GM18499 (cell line): ENCODE results near the gene RPS14.
"Not testable (repeated sequence)": the region's sequence is repeated elsewhere in the genome, so short reads cannot be mapped to it uniquely, and the experiment has no call there.

Experiments
- ATAC-seq: cut with Tn5 transposase; IDR thresholded peaks from one replicate; pipeline ENCODE4 v1.9.1; 2021; ENCODE audit warnings: moderate number of reproducible peaks; ENCODE audit not compliant: insufficient read depth, unreplicated experiment

RPS14 gene

DNA sequence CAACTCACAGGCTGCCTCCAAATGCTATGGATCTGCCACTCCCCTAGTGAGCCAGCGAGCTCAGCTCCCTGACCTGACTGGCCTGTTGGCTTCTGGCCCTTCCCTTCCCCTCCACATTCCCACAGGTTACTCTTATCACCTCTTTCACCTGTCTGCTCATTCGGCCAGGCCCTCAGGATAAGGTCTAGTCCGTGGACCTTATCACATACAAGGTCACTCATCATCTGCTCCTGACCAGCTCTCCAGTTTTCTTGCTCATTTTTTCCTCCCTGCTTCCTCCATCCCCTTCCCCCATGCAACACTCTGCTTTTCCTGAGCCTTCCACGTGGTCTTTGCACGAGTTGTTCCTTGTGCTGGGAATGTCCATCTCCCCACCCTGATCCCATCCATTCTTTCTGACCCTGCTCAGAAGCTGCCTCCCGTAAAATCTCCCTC is 32.5 kb upstream of the RPS14 start:
- ATAC-seq = no peak

DNA sequence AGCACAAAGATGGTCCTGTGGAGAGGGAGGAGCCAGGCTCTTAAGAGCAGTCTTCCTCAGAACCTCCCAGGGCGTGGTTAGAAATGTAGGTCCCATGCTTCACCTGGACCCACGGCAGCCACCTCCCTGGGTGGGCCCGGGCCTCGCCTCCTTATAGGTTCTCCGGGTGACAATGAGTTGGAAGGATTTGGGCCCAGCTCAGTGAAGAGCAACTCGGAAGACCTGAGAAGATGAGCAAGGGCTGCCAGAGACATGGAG is 32.1 kb upstream of the RPS14 start:
- ATAC-seq = no peak

DNA sequence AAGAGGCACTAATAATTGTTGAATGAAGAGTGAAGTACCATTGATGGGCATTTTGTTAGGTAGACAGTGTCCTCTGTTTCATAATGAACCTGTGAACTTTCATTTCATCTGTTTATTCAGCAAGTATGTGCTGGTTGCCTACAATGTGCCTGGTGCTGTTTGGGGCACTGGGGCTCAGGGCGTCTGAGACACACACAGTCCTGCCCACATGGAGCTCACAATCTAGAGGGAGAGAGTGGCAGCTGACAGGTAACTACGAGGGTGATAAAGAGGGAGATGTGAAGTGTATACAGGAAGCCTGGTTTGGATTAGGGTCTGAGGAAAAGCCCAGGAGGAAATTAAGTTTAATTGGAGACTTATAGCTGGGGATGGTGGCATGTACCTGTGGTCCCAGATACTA is 29.9 kb upstream of the RPS14 start:
- no peak for ATAC-seq

- ATAC-seq = not testable (repeated sequence)
These were observed 27.0 kb upstream of the RPS14 start for GRCh38 chr5:150476568-150476967.

DNA sequence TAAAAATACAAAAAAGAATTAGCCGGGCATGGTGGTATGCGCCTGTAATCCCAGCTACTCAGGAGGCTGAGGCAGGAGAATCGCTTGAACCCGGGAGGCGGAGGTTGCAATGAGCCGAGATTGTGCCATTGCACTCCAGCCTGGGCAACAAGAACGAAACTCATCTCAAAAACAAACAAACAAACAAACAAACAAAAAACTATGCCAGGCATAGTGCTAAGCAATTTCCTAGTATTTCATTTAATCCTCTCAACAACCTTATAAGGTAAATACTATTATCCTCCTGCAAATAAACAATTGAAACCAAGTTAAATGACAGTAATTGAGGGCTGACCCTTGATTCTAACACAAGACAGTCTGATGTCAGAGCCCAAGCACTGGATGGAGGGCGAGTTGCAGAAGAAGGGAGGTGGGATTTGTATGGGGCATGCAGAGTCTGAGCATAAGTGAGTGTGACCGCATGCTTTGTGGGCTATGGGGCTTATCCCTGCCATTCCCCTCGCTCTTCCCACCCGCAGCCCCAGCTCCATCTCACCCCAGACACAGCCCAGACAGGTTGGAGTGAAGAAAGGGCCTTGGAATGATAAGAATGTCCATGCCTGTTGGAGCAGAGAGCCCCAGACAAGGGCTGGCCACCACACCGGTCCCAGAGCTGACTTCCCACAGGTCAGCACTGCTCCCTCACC is 24.3 kb upstream of the RPS14 start:
- no peak for ATAC-seq

DNA sequence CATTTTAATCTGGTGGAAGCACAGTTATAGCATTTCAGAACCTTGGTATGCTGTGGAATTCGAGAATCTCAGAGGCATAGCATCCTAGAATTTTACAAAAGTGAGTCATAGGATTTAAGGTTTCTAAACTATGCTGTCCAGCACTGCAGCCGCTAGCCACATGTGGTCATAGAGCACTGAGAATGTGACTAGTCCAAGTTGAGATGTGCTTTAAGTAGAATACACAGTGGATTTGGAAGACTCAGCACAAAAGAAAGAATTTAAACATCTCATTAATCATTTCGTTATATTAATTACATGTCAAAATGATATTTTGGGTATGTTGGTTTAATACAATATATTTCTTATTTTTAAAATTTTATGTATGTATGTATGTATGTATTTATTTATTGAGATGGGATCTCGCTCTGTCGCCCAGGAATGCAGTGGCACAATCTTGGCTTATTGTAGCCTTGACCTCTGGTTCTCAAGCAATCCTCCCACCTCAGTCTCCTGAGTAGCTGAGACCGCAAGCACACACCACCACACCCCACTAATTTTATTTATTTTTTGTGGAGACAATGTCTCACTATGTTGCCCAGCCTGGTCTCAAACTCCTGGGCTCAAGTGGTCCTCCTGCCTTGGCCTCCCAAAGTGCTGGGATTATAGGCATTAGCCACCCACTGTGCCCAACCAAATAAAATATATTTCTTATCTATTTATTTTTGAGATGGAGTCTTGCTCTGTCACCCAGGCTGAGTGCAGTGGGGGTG is 20.4 kb upstream of the RPS14 start:
- ATAC-seq = no peak

- no peak for ATAC-seq
These were observed 18.7 kb upstream of the RPS14 start for GRCh38 chr5:150468206-150468605.

DNA sequence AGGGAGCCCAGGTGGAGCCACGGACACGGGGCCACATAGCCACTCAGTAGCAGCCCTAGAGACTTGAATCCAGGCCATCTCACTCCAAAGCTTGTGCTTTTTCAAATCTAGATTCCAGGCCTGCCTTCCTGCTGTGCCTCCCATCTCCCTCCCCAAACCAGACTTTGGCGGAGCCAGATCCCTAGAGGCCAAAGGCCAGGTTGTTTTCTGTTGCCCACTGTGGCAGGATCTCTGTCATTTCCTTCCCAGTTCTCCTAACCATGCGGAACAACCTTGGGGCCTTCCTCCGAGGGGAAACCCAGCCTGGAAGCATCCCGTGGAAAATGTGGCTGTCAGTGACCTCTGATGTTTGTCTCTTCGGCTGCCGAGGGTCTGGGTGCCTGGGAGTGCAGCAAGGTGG is 16.4 kb upstream of the RPS14 start:
- ATAC-seq = no peak

DNA sequence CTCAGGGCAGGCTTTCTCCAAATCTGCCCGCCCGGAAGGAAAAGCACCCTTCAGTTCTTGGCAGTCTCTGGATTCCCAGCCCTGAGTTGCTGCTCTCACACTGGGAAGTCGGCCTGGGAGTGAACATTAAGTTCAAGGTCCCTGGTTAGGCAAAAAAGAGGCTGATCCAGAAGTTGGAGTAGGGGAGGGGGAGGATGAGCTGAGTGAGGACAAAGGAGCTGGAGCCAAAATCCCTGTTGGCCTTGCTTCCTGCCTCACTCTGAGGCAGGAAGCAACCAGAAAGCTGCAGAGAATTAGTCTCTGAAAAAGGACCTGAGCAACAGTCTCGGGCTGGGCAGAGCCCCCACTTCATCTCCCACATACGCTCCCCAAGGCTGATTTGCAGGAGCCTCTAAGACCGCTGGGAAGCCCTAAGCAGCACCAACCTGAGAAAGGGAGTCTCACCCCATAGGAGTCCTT is 15.0 kb upstream of the RPS14 start:
- no peak for ATAC-seq

DNA sequence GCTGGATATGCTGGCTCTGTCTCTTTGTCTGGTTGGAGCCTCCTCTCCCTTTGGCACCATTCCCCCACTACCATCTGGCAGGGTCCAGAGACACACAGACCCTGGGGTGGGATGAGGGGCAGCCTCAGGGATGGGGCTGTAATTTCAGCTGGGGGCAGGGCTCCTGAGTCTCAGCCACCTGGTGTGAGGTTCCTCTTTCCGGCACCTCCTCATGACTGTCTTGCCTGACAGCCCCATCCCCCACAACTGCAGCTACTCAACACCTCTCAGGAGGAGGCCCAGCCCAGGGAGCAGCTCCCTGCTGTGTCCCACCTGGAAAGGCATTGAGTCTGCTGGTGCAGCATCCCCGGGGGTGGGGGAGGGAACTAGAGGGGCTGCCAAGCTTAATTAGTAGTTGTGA is 11.7 kb upstream of the RPS14 start:
- ATAC-seq = peak; percentile 72

GRCh38 chr5:150460781-150461180 is 11.2 kb upstream of the RPS14 start:
- no peak for ATAC-seq

DNA sequence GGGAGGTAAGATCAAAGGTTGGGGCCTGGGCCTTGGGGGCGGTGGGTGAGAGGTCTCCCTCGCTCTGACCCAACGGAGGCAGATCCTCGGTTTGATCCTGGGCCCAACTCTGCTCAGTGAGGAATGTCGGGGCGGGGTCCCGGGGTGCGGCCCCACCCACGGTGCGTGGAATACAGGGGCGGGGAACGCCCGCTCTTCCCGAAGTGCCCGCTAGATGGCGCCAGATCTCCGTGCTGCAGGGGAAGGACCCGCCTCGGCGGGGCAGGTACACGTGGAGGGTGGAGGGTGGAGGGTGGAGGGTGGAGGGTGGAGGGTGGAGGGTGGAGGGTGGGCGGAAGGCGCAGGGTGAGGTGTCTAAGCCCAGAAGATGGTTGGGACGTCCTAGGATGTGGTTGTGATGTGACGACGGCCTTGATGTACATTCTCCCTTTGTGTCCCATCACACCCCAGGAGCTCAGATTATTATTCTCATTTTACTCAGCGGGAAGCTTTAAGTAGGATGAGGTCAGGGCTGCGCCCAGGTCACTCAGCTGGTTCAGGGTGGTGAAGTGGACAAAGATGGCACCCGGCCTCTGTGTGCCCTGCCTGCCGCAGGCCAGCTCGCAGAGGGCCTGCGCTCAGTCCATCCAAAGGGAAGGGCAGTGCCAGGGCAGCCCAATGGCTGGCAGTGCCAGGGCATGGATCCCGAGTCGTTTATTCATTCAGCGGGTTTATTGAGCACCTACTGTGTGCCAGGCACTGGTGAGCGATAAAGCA is 9.4 kb upstream of the RPS14 start:
- ATAC-seq = no peak

GRCh38 chr5:150457562-150458240 is 8.2 kb upstream of the RPS14 start:
- no peak for ATAC-seq

GRCh38 chr5:150457121-150457520 is 7.6 kb upstream of the RPS14 start:
- no peak for ATAC-seq

- no peak for ATAC-seq
These were observed 5.1 kb upstream of the RPS14 start for GRCh38 chr5:150454492-150455229.

DNA sequence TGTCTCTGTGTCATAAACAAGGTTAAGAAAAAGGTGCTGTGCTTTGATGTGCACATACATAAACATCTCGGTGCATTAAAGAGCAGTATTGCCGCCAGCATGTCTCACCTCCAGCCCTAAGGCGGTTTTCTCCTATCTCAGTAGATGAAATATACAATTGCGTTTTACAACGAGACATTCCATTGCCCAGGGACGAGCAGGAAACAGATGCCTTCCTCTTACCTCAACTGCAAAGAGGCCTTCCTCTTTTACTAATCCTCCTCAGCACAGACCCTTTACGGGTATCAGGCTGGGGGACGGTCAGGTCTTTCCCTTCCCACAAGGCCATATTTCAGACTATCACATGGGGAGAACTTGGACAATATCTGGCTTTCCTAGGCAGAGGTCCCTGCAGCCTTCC is 4.5 kb upstream of the RPS14 start:
- not testable (repeated sequence) for ATAC-seq

GRCh38 chr5:150452914-150453313 is 3.4 kb upstream of the RPS14 start:
- ATAC-seq = no peak

GRCh38 chr5:150451594-150451993 is 2.1 kb upstream of the RPS14 start:
- no peak for ATAC-seq

GRCh38 chr5:150448952-150449516 is 505 bp downstream of the RPS14 start:
- peak; percentile 22 for ATAC-seq

- ATAC-seq = no peak
These were observed 1.2 kb downstream of the RPS14 start for GRCh38 chr5:150448334-150448733.
